Parathyroid adenoma (tissue), 2 donors: ENCODE data around the gene AP5Z1.

Source experiments
- H2AFZ ChIP-seq: fragments of 300-600 bp; sonication (generic); one replicate; pipeline ENCODE4 v1.7.0; 2017; ENCODE audit warnings: antibody characterized with exemption, mild to moderate bottlenecking
- H3K27ac ChIP-seq: fragments of 300-600 bp; sonication (generic); one replicate; pipeline ENCODE4 v1.7.0; 2017
- H3K27me3 ChIP-seq: fragments of 300-600 bp; sonication (generic); one replicate; pipeline ENCODE4 v1.7.0; 2017; ENCODE audit warnings: low read length; ENCODE audit not compliant: control insufficient read depth, insufficient read depth
- H3K36me3 ChIP-seq: fragments of 300-600 bp; sonication (generic); one replicate; pipeline ENCODE4 v1.7.0; 2017; ENCODE audit warnings: low read length; ENCODE audit not compliant: control insufficient read depth, insufficient read depth
- H3K4me1 ChIP-seq: fragments of 300-600 bp; sonication (generic); one replicate; pipeline ENCODE4 v1.7.0; 2017; ENCODE audit warnings: control low read depth
- H3K4me2 ChIP-seq: fragments of 300-600 bp; sonication (generic); one replicate; pipeline ENCODE4 v1.7.0; 2017; ENCODE audit warnings: low read length
- H3K4me3 ChIP-seq: fragments of 300-600 bp; sonication (generic); one replicate; pipeline ENCODE4 v1.7.0; 2017; ENCODE audit warnings: low read depth, low read length
- H3K79me2 ChIP-seq: fragments of 300-600 bp; sonication (generic); one replicate; pipeline ENCODE4 v1.7.0; 2017; ENCODE audit warnings: control low read depth
- H3K9ac ChIP-seq: fragments of 300-600 bp; sonication (generic); one replicate; pipeline ENCODE4 v1.7.0; 2017; ENCODE audit warnings: mild to moderate bottlenecking
- H3K9me3 ChIP-seq: fragments of 300-600 bp; sonication (generic); one replicate; pipeline ENCODE4 v1.7.0; 2017; ENCODE audit warnings: low read length; ENCODE audit not compliant: control insufficient read depth
- CTCF ChIP-seq: fragments of 300-600 bp; sonication (generic); IDR thresholded peaks from one replicate; pipeline ENCODE4 v1.7.0; 2017; ENCODE audit warnings: antibody characterized with exemption, mild to moderate bottlenecking
- donor health status: primary hyperparathyroidism.

The AP5Z1 gene

GRCh38 chr7:4828720-4829383 is 53.4 kb downstream of the AP5Z1 start:
- Histone ChIP-seq H3K4me3 (no peak overlapping the region), H3K79me2 (no peaks in the 10 kb centered on the region), H3K27me3 (no peaks in the 10 kb centered on the region), H3K27ac (no peak overlapping the region), H3K36me3 (no peaks in the 10 kb centered on the region), H3K9me3 (no peaks in the 10 kb centered on the region), H3K9ac (no peak overlapping the region), H2AFZ (no peak overlapping the region), H3K4me1 (no peaks in the 10 kb centered on the region), H3K4me2 (no peak overlapping the region)
- no peak for TF ChIP-seq CTCF

- H3K27me3 ChIP-seq: no peaks in the 10 kb centered on the region
- H3K9ac ChIP-seq: no peak overlapping the region
- no peaks in the 10 kb centered on the region for H3K36me3 ChIP-seq
- H3K4me3 ChIP-seq: no peak overlapping the region
- no peak overlapping the region for H3K4me2 ChIP-seq
- TF ChIP-seq CTCF: no peak
- H3K4me1 ChIP-seq: no peaks in the 10 kb centered on the region
- no peaks in the 10 kb centered on the region for H3K79me2 ChIP-seq
- H2AFZ ChIP-seq: no peak overlapping the region
- no peaks in the 10 kb centered on the region for H3K9me3 ChIP-seq
- H3K27ac ChIP-seq: no peak overlapping the region
Measured at GRCh38 chr7:4830176-4830575, 54.8 kb downstream of the AP5Z1 start.

- Histone ChIP-seq H3K27ac (no peak overlapping the region), H3K36me3 (no peaks in the 10 kb centered on the region)
- TF ChIP-seq CTCF: no peak
Measured at GRCh38 chr7:4831723-4832495, 56.5 kb downstream of the AP5Z1 start.

GRCh38 chr7:4832711-4833110 is 57.3 kb downstream of the AP5Z1 start:
- H3K79me2 ChIP-seq: no peaks in the 10 kb centered on the region
- no peak overlapping the region for H3K27ac ChIP-seq
- no peaks in the 10 kb centered on the region for H3K36me3 ChIP-seq
- no peak overlapping the region for H2AFZ ChIP-seq
- H3K4me2 ChIP-seq: no peak overlapping the region
- H3K27me3 ChIP-seq: no peaks in the 10 kb centered on the region
- H3K4me3 ChIP-seq: no peak overlapping the region
- no peak overlapping the region for H3K9ac ChIP-seq
- no peaks in the 10 kb centered on the region for H3K4me1 ChIP-seq
- no peaks in the 10 kb centered on the region for H3K9me3 ChIP-seq
- TF ChIP-seq CTCF: no peak

More at GRCh38 chr7:4831723-4832495, 56.5 kb downstream of the AP5Z1 start:
- Histone ChIP-seq H3K9ac (no peak overlapping the region), H3K4me3 (no peak overlapping the region), H3K79me2 (no peaks in the 10 kb centered on the region), H3K27me3 (no peaks in the 10 kb centered on the region), H3K4me2 (no peak overlapping the region), H3K4me1 (no peaks in the 10 kb centered on the region), H3K9me3 (no peaks in the 10 kb centered on the region), H2AFZ (no peak overlapping the region)
